HepG2 (cell line): Measurements from ENCODE around the gene SOX5.

Experiments
- CCAR2 ChIP-seq: fragments of 200-400 bp; formaldehyde crosslinking; optimal IDR thresholded peaks from 2 replicates; pipeline ENCODE3; 2018; ENCODE audit warnings: low read depth, mild to moderate bottlenecking, low read length, moderate library complexity
- CTCF ChIP-seq: sonication (generic); formaldehyde crosslinking; IDR thresholded peaks from 2 replicates; pipeline ENCODE4 v1.5.0; 2020; ENCODE audit warnings: mild to moderate bottlenecking, missing genetic modification reagents, moderate library complexity
- RAD21 ChIP-seq: fragments of 450-650 bp; formaldehyde crosslinking; IDR thresholded peaks from 2 replicates; pipeline ENCODE4 v1.5.0; 2020; ENCODE audit warnings: mild to moderate bottlenecking
- SUZ12 ChIP-seq: fragments of 150-350 bp; IDR thresholded peaks from 2 replicates; pipeline ENCODE4 v1.6.1; 2014; ENCODE audit warnings: low read depth, low read length
- ZBTB49 ChIP-seq: sonication (generic); formaldehyde crosslinking; IDR thresholded peaks from 2 replicates; pipeline ENCODE4 v1.4.0; 2020; ENCODE audit warnings: missing genetic modification reagents, borderline replicate concordance
- ZKSCAN8 ChIP-seq: IDR thresholded peaks from 2 replicates; pipeline ENCODE4 v1.6.1; 2016; ENCODE audit warnings: borderline replicate concordance, missing genetic modification reagents, missing compliant biosample characterization
- ZNF121 ChIP-seq: sonication (generic); formaldehyde crosslinking; IDR thresholded peaks from 2 replicates; pipeline ENCODE4 v1.5.0; 2020; ENCODE audit warnings: mild to moderate bottlenecking, missing genetic modification reagents
- ZNF646 ChIP-seq: sonication (generic); formaldehyde crosslinking; IDR thresholded peaks from 2 replicates; pipeline ENCODE4 v1.9.0; 2021; ENCODE audit warnings: mild to moderate bottlenecking, missing genetic modification reagents

DNA sequence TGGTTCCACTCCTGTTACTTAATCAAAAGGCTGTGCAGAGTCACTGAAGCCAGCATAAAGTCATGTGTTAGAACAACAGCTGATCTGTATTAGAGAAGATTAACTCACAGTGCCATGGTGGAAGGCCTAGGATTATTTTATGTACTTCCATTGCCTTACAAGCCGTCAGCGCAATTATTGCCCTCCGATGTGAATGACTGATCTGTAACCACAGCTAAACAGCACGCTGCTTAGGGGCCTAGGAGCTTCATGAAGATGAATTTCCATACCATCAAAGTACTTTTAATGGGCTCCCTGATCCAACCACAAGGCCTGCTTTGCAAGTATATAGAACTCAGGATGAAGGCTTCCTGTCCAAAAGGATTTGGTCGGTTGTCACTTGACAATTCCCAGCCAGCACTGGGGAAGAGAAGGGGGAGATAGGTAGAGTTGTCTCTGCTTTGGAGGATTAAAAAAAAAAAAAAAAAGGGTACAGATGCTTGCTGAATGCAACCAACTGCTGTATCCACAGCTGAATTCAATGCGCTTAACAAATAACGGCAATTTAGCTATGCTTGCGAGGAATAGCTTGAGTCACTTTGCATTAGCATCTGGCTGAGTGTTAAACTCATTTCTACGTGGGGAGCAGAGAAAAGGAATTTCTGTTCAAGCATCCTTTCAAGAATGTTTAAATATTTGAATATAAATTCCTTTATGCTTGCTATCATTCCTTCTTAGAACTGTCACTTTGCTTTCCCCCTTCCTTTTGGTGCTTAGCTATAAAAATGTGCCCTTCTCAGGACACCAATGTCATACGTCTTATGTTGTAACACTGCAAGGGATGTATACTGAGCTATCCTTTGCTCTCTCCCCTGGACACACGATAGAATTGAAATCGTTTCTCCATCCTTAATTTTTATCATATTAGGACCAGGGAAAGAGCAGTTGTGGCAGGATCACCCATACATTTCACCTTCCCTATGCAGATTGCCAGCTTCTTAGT is 387.8 kb downstream of the SOX5 start:
- TF ChIP-seq CTCF (CRISPR knock-in tag), result no peak
- no peak for TF ChIP-seq RAD21
- TF ChIP-seq ZNF121 (CRISPR knock-in tag), result no peak
- no peak for TF ChIP-seq ZBTB49 (CRISPR knock-in tag)
- no peak for TF ChIP-seq ZKSCAN8 (CRISPR knock-in tag)
- TF ChIP-seq SUZ12, result no peak
- no peak for TF ChIP-seq CCAR2
- TF ChIP-seq ZNF646, result no peak
